Thyroid gland (tissue), 4 donors: Measurements from ENCODE around the gene TMEM119.

Experiments
- CTCF ChIP-seq, 6 experiments: fragments of 200-600 bp in 3 of 6; fragments of 450-650 bp in 3 of 6; sonication (generic) in 3 of 6; IDR thresholded peaks; one replicate each; pipeline ENCODE4 v1.5.1; 2016 to 2019; ENCODE audit warnings: antibody characterized with exemption in 6 of 6, mild to moderate bottlenecking in 2 of 6, inconsistent platforms in 1 of 6, moderate library complexity in 1 of 6
- POLR2A ChIP-seq, 2 donors: fragments of 450-650 bp; IDR thresholded peaks; one replicate each; pipeline ENCODE4 v1.6.1; 2017; ENCODE audit warnings: antibody characterized with exemption in 2 of 2, mild to moderate bottlenecking in 2 of 2, moderate library complexity in 1 of 2

- TF ChIP-seq CTCF (IDR thresholded peaks at IDR 0.05) (no peak), POLR2A (IDR thresholded peaks at IDR 0.05) (no peak)
Observed at GRCh38 chr12:108621161-108621560, 23.3 kb upstream of the TMEM119 start.
